NCI-H1105 (cell line): ENCODE results near the gene CXorf66.
"Not testable (repeated sequence)": the region's sequence is repeated elsewhere in the genome, so short reads cannot be mapped to it uniquely, and the experiment has no call there.

Experiments
- DNase-seq: peaks from one replicate; lab custom pipeline; 2025; lab: John Stamatoyannopoulos, UW

The CXorf66 gene, protein sequence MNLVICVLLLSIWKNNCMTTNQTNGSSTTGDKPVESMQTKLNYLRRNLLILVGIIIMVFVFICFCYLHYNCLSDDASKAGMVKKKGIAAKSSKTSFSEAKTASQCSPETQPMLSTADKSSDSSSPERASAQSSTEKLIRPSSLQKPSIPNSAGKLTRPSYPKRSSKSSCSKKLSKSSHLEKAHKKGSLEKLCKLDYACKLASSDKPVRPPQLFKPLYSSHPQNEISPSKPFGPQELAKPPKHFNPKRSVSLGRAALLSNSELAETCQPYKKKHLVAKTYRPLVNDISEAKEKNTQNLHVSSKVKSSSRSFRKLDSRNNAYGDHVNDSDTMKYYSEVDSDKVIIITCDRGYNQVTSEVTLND

DNA sequence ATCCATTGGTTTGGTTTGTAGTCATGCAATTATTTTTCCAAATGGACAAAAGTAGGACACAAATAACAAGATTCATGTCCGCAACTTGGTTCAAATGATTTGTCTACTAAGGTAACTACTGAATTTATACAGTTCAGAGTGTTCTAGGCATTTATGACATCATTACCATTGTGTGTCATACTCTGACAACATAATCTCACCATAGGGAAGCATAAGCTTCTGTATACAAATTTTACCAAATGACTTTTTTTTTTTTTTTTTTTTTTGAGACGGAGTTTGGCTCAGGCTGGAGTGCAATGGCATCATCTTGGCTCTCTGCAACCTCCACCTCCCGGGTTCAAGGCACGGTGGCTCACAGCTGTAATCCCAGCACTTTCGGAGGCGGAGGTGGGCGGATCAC is at the start of gene CXorf66:
TSS of gene CXorf66 (minus strand) at position 101 of the 400 bp plus-strand sequence. CDS start at position 76, 25 bp downstream.
- no peak for DNase-seq

DNA sequence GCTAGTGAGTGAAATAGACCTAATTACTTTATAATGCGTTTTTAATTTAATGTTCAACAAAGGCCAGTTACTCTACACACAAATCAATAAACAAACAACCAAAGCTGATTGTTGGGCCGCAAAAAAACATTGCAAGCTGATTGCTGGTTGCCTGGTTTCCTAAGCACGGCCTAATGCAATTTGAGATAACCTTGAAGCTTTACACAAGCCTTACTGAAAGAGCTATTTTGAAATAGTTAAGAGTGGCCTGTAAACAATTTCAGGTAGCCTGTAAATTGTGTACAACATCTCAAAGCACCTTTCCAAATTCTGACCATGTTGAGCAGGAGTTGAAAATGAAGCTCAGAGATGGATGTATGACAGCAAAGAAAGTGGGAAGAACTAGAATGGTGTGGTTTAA is 17.5 kb upstream of the CXorf66 start:
- no peak for DNase-seq

DNA sequence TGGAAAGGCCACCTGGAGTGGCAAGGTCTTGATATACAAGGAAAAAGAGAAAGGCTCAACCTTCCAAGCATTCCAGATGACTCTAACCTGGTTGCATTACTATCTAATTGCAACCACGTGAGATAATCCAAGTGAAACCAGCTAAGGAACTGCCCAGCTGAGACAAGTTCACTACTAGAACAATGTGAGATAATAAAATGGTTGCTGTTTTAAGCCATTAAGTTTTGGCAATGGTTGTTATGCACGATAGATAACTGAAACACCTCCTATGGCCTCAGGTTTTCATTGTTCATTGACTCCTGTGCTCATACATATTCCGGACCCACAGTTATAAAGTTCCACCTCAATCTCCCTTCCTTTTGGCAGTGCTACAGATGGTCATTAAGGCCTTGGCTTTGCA is 9.2 kb upstream of the CXorf66 start:
- no peak for DNase-seq

DNA sequence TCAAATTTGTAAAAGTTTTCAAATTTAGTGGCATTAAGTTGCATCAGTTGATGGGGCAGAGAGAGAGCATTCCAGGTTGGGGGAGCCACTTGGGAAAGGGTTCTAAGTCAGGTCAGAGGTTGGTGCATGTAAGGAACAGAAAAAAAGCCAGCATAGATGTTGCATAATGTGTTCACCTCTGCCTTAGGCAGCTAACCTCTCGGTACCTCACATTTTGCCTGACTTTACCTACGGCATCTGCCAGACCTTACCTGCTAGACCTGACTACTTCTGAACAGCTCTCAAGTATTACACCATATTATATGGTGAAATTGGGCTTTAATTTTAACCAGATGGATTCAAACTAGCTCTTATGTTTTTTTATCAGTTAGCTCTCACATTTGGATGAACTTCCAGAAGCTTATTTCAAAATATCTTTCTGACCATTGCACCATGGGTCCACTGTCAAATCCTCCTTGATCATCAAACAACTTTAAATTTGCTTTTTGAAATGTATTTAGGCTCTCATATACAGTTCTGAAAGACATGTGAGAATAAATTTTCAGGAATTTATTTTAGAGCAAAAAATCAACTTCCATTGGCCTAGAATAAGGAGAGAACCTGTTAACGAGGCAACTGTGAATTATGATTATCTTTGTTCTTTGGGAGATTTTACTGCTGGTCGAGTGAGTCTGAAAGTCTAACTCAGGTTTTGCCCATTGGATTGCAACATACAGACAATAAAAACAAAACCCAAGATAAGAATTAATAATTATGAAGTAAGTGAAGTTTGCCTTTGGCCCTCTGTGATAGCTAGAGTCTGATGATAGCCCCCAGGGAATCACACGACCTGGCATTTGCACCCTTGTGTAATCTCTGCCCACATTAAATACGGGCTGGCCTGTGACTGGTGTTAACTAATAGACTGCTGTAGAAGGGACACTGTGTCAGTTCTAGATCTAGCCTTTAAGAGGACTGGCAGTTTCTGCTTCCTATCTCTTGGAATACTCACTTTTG is 7.6 kb upstream of the CXorf66 start:
- DNase-seq: no peak

DNA sequence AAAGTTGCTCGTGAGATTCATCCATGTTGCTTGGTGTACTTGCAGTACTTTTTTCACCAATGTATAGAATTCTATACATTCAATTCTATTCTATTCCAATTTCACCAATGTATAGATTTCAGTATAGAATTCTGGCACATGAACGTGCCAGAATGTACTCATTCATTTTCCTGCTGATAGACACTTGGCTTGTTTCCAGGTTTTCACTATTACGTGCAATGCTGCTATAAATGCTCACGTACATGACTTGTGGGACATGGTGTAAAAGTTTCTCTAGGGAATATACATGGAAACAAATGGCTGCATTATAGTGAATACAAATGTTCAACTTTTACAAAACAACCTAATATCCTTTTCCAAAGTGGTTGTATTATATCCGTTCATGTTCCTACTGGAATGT is 6.8 kb upstream of the CXorf66 start:
- DNase-seq: no peak

DNA sequence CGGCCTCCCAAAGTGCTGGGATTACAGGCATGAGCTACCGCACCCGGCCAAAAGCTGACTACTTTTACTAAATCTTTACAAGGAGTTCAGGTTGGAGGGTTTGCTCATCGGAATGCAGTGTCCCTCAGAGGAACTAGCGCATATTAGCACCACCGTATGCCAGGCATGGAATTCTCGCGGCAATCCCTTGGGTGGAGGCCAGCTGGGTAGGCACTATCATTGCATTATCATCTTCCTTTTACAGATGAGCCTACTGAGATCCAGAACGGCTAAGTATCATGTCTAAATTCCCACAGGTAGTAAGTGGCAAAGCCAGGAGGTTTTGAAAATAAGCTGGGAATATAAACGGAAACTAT is 6.1 kb upstream of the CXorf66 start:
- DNase-seq: no peak

DNA sequence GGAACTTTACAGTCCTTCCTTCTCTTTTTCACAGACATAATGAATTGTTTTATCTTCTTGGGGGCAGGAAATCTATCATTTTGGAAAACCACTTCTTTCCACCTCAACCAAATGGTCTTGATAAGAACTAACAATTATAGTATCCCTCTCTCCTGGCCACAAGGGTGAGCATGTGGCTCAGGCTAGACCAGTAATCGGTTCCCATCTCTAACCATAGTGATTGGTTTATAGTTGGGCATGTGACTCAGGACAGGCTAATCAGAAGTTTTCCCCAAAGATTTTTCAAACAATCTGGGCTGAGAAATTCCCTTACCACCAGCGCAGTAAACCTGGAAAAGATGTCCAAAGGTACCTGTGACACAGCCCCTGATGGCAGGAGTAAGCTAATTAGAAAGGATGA is 4.0 kb upstream of the CXorf66 start:
- DNase-seq: no peak

DNA sequence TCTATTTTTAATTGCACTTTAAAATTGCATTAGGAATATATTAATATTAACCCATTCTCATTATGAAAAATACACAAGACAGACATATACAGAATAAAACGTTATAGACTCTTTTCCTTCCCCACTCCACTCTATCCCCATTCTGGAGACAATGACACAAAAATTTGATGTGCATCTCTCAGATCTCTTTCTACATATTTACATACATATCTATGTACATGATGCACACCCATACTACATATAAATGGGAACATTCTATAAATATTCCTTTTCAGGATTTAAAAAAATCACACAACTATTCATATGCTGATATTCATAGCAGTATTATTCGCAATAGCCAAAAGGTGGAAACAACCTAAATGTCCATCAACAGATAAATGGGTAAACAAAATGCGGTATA is 2.4 kb upstream of the CXorf66 start:
- DNase-seq: no peak

DNA sequence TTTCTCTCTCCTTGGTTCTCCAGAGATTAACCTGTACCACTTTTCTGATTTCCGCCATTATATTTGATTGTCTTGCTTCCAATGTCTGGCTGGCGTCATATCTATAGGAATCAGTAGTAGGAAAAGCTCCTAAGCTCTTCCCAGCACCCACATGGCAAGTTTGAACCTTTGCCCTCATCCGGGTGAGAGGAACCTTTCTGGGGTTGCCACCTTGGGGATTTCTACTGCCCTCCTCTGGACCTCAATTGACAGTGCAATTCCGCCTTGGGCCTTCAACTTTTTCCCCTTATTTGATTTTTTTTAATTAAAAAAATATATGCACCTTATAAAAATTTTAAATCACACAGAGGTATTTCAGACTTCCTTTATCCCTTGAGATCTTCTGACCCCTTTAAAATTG is 2.0 kb upstream of the CXorf66 start:
- DNase-seq: no peak

DNA sequence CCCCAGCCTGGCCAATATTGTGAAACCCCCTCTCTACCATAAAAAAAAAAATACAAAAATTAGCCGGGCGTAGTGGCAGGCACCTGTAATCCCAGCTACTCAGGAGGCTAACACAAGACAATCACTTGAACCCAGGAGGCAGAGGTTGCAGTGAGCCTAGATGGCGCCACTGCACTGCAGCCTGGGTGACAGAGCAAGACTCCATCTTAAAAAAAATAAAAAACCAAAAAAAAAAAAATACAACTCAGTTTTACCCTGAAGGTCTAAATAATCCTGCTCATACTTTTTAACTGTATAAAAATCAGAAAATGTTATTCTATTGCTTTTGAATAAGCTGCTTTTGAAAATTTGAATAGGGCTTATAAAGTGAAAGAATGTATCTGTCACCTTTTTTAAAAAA is 838 bp upstream of the CXorf66 start:
- DNase-seq: not testable (repeated sequence)

DNA sequence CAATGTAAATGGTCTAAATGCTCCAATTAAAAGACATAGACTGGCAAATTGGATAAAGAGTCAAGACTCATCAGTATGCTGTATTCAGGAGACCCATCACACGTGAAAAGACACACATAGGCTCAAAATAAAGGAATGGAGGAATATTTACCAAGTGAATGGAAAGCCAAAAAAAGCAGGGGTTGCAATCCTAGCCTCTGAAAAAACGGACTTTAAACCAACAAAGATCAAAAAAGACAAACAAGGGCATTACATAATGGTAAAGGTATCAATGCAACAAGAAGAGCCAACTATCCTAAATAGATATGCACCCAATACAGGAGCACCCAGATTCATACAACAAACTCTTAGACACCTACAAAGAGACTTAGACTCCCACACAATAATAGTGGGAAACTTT is 4.2 kb downstream of the CXorf66 start:
- DNase-seq: not testable (repeated sequence)

DNA sequence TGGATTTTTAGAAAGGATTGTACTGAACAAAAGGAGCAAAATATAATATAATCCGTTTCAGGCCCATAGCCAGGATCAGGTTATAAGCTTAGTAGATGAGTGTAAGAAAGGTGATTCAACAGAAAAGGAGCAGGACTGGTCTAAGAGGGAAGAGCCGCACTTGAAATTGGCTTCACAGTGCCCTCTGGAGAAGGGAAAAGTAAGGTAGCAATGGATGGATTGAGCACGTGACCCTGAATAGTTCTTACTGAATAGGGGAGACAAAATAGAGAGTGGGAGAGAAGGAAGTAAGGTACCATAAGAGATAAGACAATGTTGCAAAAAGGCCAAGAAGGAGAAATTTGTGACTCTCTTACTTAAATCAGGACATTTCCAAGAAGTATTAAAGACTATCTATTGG is 15.6 kb downstream of the CXorf66 start:
- no peak for DNase-seq

DNA sequence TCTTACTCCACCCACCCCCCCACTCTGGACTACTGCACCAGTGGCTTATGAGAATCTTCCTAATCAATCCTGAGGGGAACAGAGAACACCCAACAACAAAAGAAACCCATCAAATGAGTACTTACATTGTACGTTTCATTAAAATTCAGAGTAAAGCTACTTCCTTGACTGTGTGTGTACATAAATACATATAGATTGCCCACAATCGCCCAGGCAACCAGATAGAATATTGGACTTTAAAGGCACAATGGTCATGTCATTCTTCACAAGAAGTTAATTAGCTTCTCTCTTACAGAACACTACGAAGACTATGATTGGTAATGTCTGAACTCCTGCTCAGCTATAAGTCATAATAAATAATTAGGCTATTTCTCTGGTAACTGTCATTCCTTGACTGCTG is 20.2 kb downstream of the CXorf66 start:
- no peak for DNase-seq

DNA sequence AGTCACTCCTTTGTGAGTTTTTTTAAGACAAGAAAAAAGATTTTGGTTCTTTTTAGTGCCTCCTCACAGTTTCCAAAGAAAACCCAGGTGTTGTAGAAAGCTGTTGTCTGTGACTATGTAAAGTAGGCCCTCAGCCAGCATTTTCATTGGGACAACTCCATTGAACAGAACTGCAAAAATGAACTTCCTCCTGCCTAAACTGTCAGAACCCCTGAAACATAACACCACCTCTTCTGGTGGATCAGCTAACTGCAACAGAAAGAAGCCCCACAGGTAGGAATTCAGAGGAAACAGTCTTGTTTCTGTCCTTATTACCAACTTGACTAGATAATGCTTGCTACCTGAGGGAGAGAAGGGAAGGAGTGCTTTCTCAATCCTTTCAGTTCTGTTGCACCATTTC is 29.1 kb downstream of the CXorf66 start:
- DNase-seq: no peak

DNA sequence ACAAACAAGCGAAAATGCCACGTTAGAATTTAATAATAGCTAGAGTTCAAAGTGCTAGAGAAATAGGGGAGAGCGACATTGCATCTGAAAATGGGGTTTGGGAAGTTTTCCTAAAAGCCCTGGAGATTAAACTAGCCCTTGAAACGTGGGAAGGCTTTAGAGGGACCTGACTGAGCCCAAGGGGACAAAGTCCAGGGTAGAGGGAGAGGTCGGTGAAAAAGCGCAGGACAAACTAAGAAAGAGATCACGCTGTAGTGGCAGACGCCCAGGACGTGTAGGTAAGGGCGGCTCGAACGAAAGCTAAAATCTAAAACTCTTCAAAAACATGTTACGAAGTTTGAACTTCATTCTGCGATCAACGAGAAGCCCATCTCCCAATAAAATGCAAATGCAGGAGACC is 31.4 kb downstream of the CXorf66 start:
- no peak for DNase-seq

DNA sequence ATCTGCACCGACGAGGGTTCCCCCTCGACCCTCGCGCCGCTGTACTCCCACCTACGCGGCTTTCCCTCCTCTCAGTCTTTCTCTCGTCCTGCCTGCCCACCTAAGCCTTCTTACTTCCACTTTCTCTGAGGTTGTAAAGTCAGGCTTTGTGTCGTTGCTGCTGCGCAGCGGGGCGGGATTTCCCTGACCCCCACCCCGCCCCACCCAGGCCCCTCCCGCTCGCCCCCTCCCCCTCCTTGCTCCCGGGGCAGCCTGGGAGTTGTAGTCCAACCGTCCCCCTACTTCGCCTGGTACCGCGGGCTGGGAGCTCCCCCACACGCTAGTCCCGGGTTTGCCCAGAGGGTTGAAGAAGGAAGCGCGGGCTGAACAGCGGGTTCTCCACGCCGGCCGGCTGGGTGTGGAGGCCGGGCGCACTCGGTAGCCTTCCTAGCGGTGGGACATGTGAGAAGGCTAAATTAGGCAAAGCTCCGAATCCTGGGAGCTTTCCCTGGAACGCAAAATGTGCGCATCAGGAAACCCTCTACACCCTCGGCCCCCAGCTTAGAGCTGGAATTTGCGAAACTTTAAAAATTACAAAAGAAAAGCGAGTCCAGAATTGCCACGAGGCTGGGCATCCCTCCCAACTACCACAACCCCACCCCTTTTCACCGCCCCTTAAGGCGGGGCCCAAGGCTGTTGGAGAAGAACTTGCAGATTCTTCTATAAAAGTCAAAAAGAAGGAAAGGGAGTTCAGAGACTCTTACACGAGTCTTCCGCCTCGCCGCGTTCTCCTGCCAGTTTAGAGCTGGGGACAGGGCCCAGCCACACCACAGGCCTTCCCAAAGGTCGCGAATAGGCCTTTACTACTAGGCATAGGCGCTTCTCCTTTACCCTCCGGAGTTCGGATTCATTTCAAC is 32.2 kb downstream of the CXorf66 start, which contains the start of gene ATP11C:
TSS of gene ATP11C (minus strand) at position 153 of the 896 bp plus-strand sequence. CDS start 1,011 bp downstream, outside the sequence.
- peak; percentile 47 for DNase-seq

DNA sequence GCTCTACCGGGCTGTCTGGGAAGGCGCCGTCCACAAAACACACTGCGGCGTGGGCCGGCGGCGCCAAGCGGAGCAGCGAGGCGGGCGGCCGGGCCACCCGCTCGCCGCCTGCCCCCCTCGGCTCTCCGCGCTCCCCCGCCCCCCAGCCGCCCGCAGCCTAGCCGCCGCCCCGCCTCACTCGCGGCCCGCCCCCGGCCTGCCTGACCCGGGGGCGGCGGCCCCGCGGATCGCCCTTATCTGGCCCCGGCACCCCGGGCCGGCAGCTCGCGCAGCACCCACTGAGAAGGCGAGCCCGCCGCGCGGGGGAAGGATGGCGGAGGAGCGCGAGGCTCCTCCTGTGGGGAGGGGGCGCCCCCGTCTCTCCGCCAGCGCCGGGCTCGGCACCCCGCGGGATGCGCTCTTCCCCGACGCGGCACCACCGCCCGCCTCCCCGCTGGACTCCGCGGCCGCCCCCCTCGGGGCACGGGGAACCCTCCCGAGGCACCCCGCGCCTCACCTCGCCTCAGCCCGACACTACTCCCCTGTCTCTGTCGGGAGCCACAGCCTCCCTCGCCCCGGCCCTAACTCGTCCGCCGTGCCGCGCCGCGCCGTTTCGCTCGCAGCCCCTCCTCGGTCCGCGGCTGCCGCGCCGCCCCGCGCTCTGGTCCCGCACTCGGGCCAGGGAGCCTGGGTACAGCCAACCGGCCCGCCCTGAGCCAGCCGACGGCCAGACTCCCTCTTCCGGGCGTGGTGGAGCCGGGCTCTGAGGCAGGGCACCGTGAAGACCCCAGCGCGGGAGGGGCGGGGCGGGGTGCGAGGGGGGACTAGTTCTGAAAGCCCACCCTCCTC is 33.0 kb downstream of the CXorf66 start:
- peak; percentile 45 for DNase-seq

DNA sequence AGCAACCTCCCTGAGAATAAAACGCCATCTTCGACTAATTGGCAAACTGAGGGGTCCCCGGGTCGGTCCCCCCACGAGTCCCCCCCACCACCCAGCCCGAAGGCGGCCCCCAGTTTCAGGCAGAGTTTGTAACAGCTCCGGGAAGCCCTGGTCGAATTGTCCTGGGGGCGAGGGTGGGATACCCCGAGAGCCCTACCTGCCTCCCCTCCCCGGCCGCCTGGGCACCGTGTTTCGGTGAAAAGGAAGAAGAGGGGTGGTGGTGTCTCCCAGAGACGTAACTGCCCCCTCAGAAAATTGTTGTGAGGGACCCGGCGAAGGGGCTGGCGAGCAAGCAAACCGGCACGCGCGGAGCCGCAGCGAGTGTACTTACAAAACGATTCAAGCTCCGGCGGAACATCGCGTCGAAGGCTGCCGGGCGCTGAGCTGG is 33.7 kb downstream of the CXorf66 start:
- peak; percentile 8 for DNase-seq

DNA sequence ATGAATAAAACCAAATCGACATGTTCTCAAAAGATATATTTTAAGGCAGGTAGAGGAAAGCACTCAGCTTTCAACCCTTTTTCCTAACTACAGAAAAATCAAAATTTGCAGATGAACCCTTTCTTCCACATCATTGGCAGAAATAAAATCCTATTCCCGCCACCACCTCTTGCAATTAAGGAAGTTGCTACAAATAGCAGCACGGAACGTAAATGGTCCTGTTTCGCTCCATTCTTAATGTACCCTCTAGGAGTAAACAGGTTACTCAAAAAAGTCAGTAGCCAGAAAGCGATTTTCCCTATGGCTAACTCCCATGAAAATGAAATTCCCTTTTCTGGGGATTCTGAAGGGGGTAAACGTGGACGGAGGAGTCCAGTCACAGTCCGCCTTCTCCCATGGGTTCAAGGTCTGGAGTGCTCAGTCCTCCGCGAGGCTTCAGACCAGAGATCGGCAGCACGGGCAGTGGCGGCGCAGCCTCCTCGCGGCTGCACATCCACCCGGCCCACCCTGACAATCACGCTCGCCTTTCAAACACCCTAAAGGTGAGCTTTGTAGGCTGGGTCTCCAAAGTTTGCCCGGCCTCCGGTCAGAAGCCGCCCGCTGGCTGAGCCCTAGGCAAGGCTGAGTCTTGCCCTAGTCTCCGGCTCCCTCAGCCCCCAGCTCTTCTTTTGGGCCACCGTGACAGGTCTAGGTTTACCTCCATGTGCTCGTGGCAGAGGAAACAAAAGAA is 34.2 kb downstream of the CXorf66 start:
- no peak for DNase-seq

DNA sequence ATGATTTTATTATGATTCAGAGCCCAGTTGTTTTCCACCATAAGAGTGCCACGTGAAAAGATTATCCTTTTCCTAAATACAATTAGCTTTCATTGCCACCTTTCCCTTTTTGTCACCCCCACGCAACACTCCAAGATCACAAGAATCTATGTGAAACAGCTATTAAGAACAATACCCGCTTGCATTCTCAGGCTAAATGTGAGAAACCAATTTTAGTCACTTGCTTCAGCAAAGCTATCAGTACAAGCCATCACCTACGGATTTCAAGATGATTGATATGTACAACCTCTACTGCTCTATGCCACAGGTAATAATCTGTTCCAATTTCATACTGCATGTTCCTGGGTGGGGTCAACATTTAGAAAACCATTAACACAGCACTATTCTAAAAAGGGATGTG is 34.9 kb downstream of the CXorf66 start:
- DNase-seq: no peak
